ENCODE data around the gene TWF2.

Gene TWF2

DNA sequence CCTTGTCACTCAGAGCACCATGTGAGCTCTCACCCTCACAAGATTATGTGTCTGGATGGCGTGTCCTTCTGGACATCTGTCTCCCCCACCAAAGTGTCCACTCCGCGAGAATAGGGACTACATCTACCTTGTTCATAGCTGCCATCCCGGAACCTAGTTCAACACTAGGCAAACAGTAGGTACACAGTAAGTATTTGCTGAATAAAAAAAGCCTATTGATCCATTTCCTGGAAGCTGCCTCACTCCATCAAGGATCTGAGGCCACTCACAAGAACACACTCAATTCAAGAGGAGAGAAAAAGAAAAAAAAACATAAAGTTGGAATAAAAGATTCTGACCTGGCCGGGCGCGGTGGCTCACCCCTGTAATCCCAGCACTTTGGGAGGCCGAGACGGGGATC, 52.2 kb downstream of the TWF2 start:
- in situ Hi-C loops (cut with MboI; ENCODE audit: low sequenced_read_pairs): no loop called here

DNA sequence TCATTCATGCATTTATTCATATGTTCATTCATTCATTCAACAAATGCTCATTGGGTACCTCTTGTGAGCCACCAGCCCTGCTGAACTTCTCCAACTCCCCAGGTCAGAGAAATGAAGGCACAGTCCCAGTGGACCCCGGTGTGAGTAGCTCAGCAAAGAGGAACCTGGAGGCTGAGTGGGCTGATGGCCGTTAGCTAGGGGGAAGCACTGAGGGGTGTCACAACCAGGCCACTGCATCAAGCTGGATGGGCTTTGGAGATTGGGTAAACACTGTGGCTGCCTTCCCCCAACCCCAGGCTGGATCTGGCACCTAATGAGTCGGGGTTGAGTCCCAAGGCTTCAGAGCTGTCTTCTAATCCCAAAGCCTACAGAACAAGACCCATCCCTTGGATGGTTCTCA, 53.1 kb downstream of the TWF2 start:
- in situ Hi-C loops (cut with MboI; ENCODE audit: low sequenced_read_pairs): no loop called here

DNA sequence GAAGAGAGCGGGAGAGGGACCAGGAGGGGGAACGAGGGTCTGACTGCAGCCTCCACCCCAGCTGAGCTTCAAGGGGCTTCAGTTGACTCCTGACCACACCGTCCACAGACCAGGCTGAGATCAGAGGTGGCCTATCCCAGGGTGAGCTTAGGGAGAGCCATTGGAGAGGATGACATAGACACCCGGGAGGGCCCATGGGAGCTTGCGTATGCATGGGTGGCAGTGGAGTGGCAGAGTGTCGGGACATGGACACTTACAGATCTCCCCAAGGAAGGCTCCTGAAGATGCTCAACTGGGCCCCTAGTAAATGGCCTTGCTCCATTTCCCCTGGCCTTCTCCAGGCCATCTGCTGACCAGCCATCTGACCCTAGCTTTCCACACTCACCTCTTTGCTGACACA, 53.6 kb downstream of the TWF2 start:
- in situ Hi-C loops (cut with MboI; ENCODE audit: low sequenced_read_pairs): no loop called here

DNA sequence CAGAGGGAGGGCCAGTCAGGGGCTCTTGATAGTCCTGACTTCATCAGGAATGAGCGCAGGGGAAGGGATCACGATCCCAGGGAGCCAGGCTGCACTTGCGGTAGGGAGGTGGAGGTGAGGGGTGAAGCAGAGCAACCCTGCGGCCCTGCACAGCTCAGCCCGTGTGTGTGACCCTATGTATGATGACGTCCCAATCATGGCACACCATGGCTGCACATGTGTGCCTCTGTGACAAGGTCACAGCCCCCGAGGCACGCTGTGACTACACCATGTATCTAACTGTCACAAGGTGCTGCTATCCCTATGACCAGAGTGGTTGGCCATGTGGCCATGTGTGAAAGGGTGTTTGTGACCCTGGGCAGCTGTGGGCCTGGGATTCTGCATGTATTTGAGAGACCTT, 54.3 kb downstream of the TWF2 start:
- in situ Hi-C loops (cut with MboI; ENCODE audit: low sequenced_read_pairs): no loop called here

DNA sequence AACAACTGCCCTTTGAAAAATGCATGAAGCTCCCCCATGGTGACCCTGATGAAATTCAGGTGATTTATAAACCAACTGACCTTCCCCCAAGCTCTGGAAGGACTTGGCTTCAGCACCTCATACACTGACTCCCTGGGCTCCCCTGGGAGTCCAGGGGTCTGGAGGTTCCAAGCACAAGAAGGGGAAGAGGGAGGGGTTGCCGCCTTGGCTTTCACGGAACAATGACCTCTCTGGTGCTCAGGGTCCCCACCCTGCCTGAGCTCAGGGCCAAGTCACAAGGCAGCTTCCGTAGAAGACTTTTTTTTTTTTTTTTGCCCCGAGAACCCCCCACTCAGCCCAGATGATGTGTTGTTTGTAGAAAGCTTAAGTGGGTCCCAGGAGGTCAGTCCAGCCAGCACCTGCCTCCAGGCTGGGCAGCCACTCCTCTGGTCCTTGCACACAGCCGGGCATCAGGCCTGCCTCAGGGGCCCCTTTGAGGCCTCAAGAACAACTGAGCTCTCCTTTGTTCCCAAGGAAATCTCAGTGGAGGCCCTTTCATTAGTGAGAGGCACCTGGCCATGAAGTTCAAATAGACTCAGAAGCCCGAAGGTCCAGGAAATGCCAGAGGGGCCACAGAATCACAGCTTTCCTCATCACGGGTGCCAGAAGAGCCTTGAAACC, 55.0 kb downstream of the TWF2 start:
- in situ Hi-C loops (cut with MboI; ENCODE audit: low sequenced_read_pairs): no loop called here

DNA sequence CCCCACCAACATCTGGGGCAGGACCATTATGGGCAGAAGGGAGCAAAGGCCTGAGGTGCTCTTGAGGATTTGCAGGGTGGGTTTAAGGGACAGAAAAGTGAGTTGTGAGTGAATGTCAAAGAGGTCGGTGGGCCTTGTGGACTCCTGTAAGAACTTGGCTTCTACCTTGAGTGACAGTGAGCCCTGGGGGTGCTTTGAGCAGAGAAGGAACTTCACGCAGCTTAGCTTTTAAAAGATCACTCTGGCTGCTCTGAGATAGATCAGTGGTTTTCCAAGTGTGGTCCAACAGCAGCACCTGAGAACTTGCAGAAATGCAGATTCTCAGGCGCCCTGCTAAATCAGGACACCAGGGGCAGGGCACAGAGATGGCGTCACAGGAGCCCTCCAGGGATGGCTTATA, 56.3 kb downstream of the TWF2 start:
- in situ Hi-C loops (cut with MboI; ENCODE audit: low sequenced_read_pairs): no loop called here

DNA sequence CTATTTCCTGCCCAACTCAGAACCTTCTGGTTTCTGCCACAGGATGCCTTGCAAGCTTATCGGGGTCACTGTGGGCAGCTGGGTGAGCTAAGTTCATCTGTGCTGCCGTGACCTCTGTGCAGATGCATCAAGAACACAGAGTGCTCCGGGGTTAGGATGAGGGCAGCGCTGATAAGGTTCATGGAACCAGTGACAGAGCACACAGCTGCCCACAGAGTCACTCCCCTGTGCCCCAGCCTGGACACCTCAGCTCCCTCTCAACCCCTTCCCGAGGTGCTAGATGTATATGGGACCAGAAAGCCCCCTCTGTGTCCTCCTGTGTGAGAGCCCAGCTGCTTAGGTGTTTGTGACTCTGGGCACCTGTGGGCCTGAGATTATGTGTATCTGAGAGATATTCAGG, 56.8 kb downstream of the TWF2 start:
- in situ Hi-C loops (cut with MboI; ENCODE audit: low sequenced_read_pairs): no loop called here

DNA sequence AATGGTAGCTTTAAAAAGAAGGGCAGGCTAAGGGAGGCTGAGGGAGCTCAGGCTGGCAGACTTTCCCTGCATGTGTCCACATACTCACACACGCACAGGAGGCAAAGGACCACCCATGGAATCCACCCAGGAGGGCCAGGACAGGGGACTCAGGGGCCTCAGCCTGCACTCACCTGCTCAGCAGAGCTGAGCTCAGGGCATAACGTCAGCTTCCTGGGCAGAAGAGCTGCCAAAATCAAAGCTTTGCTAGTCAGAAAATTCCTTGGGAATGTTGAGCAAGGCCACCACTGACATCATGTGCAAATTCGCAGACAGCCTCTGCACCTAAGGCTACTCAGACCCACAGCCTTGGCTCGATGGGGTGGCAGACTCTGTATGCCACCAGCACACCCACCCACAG, 57.4 kb downstream of the TWF2 start:
- in situ Hi-C loops (cut with MboI; ENCODE audit: low sequenced_read_pairs): no loop called here
